HG03045 (cell line): ENCODE data around the gene SCRT2.
"Not testable (repeated sequence)": the region's sequence is repeated elsewhere in the genome, so short reads cannot be mapped to it uniquely, and the experiment has no call there.

Experiments used
- ATAC-seq: cut with Tn5 transposase; IDR thresholded peaks from one replicate; pipeline ENCODE4 v1.9.1; 2021; ENCODE audit warnings: mild to moderate bottlenecking, moderate library complexity; ENCODE audit not compliant: unreplicated experiment

SCRT2 gene

GRCh38 chr20:675453-676314, at the start of gene SCRT2:
Gene SCRT2 (minus strand): TSS chr20:675802. CDS start chr20:675601, 201 bp downstream.
- ATAC-seq, result no peak

GRCh38 chr20:724797-725196, 49.2 kb upstream of the SCRT2 start:
- ATAC-seq, result not testable (repeated sequence)

GRCh38 chr20:723756-724155, 48.2 kb upstream of the SCRT2 start:
- ATAC-seq, result no peak

- ATAC-seq, result no peak
Observed at GRCh38 chr20:722822-723644, 47.4 kb upstream of the SCRT2 start.

- ATAC-seq, result no peak
Observed at GRCh38 chr20:721876-722275, 46.3 kb upstream of the SCRT2 start.

GRCh38 chr20:719816-720215, 44.2 kb upstream of the SCRT2 start:
- ATAC-seq, result no peak

- ATAC-seq, result no peak
Observed at GRCh38 chr20:719068-719467, 43.5 kb upstream of the SCRT2 start.

- no peak for ATAC-seq
Observed at GRCh38 chr20:717832-718231, 42.2 kb upstream of the SCRT2 start.

GRCh38 chr20:717271-717670, 41.7 kb upstream of the SCRT2 start:
- no peak for ATAC-seq

GRCh38 chr20:714453-714852, 38.9 kb upstream of the SCRT2 start:
- no peak for ATAC-seq

GRCh38 chr20:711576-711975, 36.0 kb upstream of the SCRT2 start:
- ATAC-seq, result no peak

GRCh38 chr20:710780-711450, 35.3 kb upstream of the SCRT2 start:
- ATAC-seq, result no peak

- ATAC-seq, result no peak
Observed at GRCh38 chr20:709991-710779, 34.6 kb upstream of the SCRT2 start.

- no peak for ATAC-seq
Observed at GRCh38 chr20:709423-709822, 33.8 kb upstream of the SCRT2 start.

GRCh38 chr20:708956-709355, 33.4 kb upstream of the SCRT2 start:
- ATAC-seq, result no peak

GRCh38 chr20:707451-708110, 32.0 kb upstream of the SCRT2 start:
- no peak for ATAC-seq

- ATAC-seq, result no peak
Observed at GRCh38 chr20:706366-706885, 30.8 kb upstream of the SCRT2 start.

GRCh38 chr20:704726-705125, 29.1 kb upstream of the SCRT2 start:
- ATAC-seq, result no peak

- ATAC-seq, result no peak
Observed at GRCh38 chr20:703426-703825, 27.8 kb upstream of the SCRT2 start.

GRCh38 chr20:703006-703405, 27.4 kb upstream of the SCRT2 start:
- ATAC-seq, result no peak
